Peyer's patch (tissue), 4 donors: ENCODE data around the gene GIMAP6.
"Not testable (repeated sequence)": the region's sequence is repeated elsewhere in the genome, so short reads cannot be mapped to it uniquely, and the experiment has no call there.

Experiments
- CTCF ChIP-seq, 6 experiments: fragments of 450-650 bp in 4 of 6; fragments of 200-600 bp in 2 of 6; sonication (generic) in 1 of 6; IDR thresholded peaks; one replicate each; pipeline ENCODE4 v1.5.1; 2017 to 2019; ENCODE audit warnings: antibody characterized with exemption in 6 of 6, mild to moderate bottlenecking in 3 of 6, moderate library complexity in 1 of 6
- POLR2A ChIP-seq, 2 donors: fragments of 450-650 bp; IDR thresholded peaks; one replicate each; pipeline ENCODE4 v1.5.1; 2017; ENCODE audit warnings: antibody characterized with exemption in 2 of 2, mild to moderate bottlenecking in 2 of 2, moderate library complexity in 2 of 2

- TF ChIP-seq CTCF, POLR2A (IDR thresholded peaks at IDR 0.05): not testable (repeated sequence)
Observed at GRCh38 chr7:150603600-150603999, 28.6 kb downstream of the GIMAP6 start.
